Measurements from ENCODE around the gene SH3PXD2B.

Gene SH3PXD2B

DNA sequence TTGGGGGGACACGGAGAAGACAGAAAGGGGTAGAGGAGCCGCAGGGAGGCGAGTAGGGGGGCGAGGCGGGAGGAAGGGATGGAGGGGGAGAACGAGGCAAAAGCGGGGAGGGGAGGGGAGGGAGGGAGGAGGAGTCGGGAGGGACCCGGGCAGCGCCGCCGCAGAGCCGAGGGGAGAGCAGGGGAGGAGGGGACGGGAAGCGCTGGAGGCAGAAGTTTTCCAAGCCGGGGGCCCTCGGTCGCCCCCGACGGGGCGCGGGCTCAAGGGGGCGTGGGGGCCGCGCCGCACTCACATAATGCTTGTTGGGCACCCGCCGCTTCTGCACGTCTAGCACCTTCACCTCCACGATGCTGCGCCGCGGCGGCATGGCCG, 353 bp downstream of the SH3PXD2B start:
- in situ Hi-C loops (cut with HindIII; ENCODE audit: low sequenced_read_pairs): no loop called here

- in situ Hi-C loops (cut with HindIII; ENCODE audit: low sequenced_read_pairs): no loop called here
Observed at GRCh38 chr5:172453206-172453985, 929 bp downstream of the SH3PXD2B start.

DNA sequence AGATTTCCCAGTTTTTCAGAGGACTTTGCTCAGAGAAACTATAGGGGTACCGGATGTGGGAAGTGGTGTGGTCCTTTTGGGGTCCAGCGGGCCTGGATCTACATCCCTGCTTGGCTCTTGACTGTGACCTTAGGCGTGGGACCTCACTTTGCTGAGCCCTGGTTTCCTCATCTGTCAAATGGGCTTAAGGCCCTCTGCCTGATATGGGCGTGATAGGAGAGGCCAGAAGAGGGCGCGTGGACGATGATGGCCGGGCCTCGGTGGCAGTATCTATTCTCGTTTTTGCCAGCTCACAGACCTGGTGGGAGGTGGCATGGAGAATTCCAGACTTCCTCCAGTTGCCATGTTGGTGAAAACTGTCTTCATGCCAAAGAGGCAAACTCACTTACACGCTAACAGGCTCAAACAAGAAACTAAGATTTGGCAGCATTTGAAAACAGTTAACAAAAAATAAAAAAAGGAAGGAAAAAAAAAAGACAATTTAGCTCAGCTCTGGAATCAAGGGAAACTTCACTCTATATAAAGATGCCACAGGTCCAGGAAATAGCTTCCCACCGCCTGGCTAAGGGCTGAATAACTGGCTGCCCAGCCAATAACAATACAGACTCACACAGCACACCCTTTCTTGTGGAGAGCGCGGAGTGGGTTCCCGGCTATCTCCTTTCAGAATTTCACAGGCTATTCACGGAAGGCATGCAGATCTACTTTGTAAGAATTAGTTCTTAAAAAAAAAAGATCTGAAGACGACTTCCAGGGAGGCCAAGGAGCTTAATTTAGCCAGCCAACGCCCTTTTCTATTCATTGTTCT, 1.7 kb downstream of the SH3PXD2B start:
- in situ Hi-C loops (cut with HindIII; ENCODE audit: low sequenced_read_pairs): no loop called here

DNA sequence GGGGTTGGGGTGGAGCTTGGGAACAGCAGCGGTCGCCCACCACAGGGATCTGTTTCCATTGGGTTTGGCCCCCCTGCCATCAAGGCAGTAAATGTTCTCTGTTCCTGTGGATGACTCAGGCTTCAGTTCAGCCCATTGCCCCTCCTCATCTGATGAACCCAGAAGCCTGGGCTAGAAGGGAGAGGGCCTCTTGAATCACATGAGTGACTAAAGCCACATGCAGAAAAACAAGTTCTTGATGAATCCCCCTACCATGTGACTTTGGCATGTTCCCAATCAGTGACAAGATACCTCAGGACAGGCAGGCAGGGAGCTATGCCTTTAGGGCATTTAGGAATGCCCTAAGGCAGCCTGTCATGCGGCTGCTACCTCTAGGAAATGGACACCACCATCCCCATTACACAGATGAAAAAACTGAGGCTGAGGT, 2.5 kb downstream of the SH3PXD2B start:
- in situ Hi-C loops (cut with HindIII; ENCODE audit: low sequenced_read_pairs): no loop called here

GRCh38 chr5:172450861-172451695, 3.2 kb downstream of the SH3PXD2B start:
- in situ Hi-C loops (cut with HindIII; ENCODE audit: low sequenced_read_pairs): no loop called here

- in situ Hi-C loops (cut with HindIII; ENCODE audit: low sequenced_read_pairs): no loop called here
Observed at GRCh38 chr5:172450453-172450852, 3.9 kb downstream of the SH3PXD2B start.

- in situ Hi-C loops (cut with HindIII; ENCODE audit: low sequenced_read_pairs): no loop called here
Observed at GRCh38 chr5:172448999-172449398, 5.3 kb downstream of the SH3PXD2B start.

GRCh38 chr5:172447646-172448365, 6.5 kb downstream of the SH3PXD2B start:
- in situ Hi-C loops (cut with HindIII; ENCODE audit: low sequenced_read_pairs): no loop called here

DNA sequence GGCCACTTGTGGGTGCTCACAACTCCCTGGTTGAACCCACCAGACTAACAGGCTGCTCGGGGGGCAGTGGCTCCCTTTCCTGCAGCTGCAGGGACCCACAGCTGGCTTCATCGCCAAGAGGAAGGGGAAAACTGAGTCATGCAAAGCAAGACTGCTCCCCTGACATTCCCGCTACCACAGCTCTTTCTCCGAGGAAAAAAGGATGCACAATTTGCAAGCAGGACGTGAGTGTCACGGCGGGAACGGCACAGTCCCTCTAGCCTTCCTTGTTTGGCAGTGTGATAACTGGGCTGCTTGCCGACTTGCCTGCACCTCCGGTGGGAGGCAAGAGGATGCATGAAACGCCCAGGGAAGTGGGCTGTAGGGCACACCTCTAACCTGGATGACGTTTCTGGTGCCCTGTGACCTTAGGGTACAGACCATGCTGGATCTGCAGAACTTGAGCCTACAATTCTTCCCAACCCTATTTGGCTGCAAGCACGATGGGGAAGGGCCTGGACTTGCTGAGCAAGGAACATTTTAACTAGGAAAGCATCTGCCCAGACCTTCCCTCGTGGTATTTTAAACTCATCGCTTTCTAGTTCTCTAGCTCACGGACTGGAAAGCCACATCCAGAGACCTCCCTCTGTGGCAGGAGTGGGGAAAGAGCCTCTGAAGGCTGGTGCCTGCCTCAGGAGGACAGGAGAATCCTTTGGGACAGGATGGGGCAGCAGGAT, 7.8 kb downstream of the SH3PXD2B start:
- in situ Hi-C loops (cut with HindIII; ENCODE audit: low sequenced_read_pairs): no loop called here

- in situ Hi-C loops (cut with HindIII; ENCODE audit: low sequenced_read_pairs): no loop called here
Observed at GRCh38 chr5:172445866-172446265, 8.5 kb downstream of the SH3PXD2B start.

- in situ Hi-C loops (cut with HindIII; ENCODE audit: low sequenced_read_pairs): no loop called here
Observed at GRCh38 chr5:172444626-172445365, 9.5 kb downstream of the SH3PXD2B start.

GRCh38 chr5:172444110-172444510, 10.2 kb downstream of the SH3PXD2B start:
- in situ Hi-C loops (cut with HindIII; ENCODE audit: low sequenced_read_pairs): no loop called here

DNA sequence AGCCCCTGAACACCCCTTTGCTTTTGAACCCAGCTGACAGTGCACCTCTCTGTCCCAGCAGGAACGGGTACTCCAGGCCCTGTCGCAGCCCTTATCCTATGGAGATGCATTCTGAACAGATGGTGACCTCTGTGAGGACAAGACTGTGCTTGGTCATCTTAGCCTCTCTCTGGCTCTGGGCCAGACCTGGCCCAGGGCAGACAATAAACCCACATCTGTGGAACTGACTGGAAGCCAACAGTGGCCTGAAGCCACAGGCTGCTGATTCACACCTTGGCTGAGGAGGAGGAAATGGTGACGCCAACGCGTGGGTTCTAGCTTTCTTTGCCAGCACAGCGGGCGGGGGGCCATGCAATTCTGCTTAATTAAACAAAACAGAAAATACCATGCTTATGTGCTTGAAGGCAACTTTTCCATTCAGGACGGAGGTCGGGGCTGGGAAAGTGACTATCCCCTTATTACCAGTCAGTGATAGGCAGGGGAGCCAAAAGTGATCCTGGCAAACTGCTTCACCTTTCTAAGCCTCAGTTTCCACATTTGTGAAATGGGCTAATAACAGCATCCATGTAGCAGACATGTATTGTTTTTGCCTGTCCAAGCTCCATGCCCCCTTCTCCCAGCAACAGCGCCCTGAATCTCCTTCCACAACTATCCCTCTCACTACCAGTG, 10.8 kb downstream of the SH3PXD2B start:
- in situ Hi-C loops (cut with HindIII; ENCODE audit: low sequenced_read_pairs): no loop called here

DNA sequence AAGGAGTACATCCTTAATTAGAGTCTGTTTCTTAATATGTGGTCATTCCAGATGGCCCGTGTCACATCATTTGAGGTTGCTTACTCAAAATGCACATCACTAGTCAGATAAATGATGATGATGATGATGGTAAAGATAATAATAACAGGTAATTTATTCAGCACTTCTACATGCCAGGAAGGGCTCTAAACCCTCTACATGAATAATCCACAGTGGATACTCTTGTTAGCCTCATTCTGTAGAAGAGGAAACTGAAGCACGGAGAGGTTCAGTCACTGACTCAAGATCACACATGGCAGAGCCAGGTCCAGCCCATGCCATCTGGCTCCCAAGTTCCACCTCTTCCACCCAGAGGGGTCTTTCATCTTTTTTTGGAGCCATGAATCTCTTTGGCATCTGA, 11.7 kb downstream of the SH3PXD2B start:
- in situ Hi-C loops (cut with HindIII; ENCODE audit: low sequenced_read_pairs): no loop called here

GRCh38 chr5:172441262-172441751, 13.0 kb downstream of the SH3PXD2B start:
- in situ Hi-C loops (cut with HindIII; ENCODE audit: low sequenced_read_pairs): no loop called here

- in situ Hi-C loops (cut with HindIII; ENCODE audit: low sequenced_read_pairs): no loop called here
Observed at GRCh38 chr5:172440486-172440885, 13.8 kb downstream of the SH3PXD2B start.

- in situ Hi-C loops (cut with HindIII; ENCODE audit: low sequenced_read_pairs): no loop called here
Observed at GRCh38 chr5:172439785-172440477, 14.4 kb downstream of the SH3PXD2B start.

DNA sequence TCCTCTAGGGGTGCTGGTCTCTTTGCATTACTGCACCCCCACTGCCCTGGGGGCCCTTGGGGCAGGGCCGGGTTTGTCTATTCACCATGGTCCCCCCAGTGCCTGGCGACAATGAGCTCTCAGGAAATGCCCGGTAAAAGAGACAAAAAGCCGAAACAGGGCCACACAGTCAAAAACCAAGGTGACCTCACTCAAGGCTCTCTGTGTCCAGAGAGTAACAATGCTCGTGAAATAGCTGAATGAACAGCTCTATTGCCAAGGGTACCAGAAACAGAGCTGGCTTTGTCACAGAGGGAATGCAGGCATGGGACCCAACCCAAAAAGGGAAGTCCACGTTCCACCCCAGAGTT, 16.0 kb downstream of the SH3PXD2B start:
- in situ Hi-C loops (cut with HindIII; ENCODE audit: low sequenced_read_pairs): no loop called here
